GM12874 (cell line): Measurements from ENCODE around the gene USP32.

ENCODE experiments used
- TF ChIP-seq, protein P1 (sequence below): IDR thresholded peaks from 2 replicates; pipeline ENCODE4 v1.5.1; 2011; ENCODE audit warnings: low read depth, mild to moderate bottlenecking, control low read depth, low read length, moderate library complexity; ENCODE audit not compliant: insufficient read depth

USP32 gene

DNA sequence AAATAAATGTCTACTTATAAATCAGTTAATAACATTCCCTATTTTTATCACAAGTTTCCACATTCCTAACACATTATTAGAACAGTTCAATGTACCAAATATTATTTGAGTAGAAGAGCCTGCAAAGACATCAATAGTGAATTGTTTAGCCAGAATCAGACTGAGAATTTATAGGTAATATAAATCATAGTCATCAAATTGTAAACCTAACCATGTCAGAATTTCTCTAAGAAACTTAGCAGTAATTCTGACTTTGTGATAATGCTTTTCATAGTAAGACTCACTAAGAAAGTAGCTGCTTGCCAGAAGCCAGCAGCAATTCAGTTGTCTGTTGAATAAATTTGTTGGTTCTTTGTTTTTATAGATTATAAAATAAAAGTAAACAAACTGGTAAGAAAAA lies 111.3 kb downstream of the USP32 start:
- TF ChIP-seq, protein P1, sequence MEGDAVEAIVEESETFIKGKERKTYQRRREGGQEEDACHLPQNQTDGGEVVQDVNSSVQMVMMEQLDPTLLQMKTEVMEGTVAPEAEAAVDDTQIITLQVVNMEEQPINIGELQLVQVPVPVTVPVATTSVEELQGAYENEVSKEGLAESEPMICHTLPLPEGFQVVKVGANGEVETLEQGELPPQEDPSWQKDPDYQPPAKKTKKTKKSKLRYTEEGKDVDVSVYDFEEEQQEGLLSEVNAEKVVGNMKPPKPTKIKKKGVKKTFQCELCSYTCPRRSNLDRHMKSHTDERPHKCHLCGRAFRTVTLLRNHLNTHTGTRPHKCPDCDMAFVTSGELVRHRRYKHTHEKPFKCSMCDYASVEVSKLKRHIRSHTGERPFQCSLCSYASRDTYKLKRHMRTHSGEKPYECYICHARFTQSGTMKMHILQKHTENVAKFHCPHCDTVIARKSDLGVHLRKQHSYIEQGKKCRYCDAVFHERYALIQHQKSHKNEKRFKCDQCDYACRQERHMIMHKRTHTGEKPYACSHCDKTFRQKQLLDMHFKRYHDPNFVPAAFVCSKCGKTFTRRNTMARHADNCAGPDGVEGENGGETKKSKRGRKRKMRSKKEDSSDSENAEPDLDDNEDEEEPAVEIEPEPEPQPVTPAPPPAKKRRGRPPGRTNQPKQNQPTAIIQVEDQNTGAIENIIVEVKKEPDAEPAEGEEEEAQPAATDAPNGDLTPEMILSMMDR: no peak

DNA sequence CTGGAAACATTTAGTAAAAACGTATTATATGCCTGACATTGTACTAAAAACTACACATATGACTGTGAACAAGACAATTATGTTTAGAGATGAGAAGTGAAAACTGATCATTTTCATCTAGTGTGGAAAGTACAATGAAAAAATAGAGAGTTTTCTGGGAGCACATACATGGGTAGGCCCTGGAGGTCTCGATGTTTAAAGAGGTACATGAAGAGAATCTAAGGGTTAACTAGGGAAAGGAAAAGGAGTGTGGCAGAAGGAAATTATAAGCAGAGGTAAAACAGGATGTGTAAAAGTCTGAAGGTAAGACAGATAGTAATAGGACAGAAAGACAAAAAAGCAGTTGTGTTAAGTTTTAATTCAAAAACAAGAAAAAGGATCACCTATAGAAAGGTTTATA lies 113.7 kb downstream of the USP32 start:
- TF ChIP-seq, protein P1: no peak

DNA sequence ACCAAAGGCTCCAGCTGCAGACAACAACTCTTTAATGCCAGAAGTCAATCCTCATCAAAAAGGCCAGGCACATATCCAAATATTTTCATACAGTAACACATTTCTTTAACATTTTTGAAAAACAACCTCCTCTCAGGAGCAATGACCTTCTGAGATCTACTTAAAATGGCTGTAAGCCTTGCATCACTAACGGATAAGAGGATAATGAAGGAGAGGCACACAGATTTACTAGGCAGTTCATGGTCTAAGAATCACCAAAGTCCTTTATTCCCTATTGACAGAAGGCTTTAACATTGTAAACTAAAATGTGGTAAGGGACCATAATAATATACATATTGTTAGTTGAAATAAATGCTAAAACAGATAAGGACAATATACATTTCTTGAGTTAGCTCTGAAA lies 114.7 kb downstream of the USP32 start:
- TF ChIP-seq, protein P1: no peak

DNA sequence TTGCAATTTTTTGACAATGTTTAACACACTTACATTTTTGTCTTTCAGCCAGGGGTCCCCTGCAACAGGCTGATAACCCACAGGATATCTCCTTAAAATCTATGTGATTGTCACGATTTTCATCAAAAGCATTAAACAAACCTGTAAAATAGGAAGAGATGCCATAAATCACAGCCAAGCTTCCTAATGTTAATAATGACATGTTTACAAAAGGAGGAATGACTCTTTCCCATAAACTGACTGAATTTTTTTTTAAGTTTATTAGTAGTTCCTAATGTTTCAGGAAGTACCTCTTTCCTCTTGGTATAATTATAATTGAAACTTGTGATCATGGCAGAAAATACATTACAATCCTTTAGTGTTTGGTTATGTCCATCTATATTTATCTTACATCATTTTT lies 122.5 kb downstream of the USP32 start:
- TF ChIP-seq, protein P1: no peak

DNA sequence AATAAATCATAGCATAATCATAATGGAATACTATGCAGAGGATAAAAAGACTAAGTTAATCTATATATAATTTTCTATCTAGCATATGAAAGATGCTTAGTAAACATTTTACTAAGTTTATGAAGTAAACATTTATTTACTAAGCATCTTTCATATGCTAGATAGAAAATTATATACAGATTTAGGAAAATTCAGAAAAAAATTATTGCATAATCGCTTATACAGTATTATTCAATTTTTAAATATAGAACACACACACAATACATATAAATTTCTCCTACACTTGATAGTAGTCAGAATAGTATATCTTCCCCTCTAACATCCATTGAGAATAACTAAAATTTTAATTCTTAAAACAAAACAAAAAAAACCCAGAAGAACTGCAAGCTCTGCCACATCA lies 131.4 kb downstream of the USP32 start:
- TF ChIP-seq, protein P1: no peak

DNA sequence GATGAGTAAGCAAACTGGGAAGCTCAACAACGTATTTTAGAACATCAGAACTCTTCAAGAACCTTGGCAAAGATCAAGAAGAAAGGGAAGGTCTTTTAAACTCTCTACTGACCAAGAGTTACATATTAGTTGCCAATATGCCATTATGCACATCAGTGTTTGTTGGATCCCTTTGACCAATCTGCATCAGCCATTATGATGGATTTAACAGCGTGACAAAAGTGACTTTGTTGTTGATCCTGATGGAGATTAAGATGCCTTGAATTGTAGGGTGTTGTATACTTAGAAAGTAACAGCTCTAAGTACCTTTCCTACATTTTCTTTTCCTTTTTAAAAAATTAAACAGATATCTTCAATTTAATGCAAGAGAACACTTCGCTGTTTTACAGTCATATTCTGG lies 133.6 kb downstream of the USP32 start:
- TF ChIP-seq, protein P1: no peak

DNA sequence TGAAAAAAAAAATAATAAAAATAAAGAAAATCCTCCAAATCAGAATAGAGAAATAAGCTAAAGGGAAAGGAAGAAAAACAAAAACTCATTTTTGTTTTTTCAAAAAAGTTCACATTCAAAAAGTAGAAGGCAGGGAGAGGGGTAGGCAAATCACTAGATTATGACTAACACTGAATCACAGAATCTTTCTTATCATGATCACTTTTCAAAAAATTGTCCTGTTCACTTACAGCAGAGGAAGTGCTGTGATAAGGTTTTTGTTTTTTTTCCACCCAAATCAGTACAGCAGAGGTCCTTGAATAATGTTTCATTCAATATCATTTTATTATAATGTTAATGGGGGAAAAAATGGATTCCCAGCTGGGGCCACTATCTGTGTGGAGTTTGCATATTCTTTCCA lies 135.8 kb downstream of the USP32 start:
- TF ChIP-seq, protein P1: no peak

DNA sequence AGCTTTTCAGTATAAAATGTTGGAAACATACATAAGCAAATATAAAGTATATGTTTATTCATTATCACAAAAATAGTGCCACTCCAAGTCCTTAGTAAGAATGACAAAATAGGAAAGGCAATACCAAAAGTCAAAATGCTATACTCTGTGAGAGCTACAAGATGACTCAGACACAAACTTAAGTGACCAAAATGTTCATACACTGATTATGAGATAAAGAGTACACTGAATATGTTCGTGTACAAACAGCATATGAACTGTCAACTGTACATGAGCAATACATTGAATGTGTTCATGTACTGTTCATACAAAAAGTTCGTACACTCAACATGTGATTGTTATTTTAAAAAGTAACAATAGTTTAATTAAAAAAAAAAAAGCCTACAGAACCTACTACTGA lies 138.9 kb downstream of the USP32 start:
- TF ChIP-seq, protein P1: no peak
